ENCODE measurements around the gene TBC1D2. TPM values are rescaled to one million over a fixed set of nuclear protein-coding genes. Genes with fewer than 3 reads are reported as not detected.

TBC1D2 gene
- total and polyA plus RNA-seq, 2 donors (not counting 3 experiments of a cell fraction or from before 2014, with no cell fraction given), result 3.4 to 4.5 TPM

DNA sequence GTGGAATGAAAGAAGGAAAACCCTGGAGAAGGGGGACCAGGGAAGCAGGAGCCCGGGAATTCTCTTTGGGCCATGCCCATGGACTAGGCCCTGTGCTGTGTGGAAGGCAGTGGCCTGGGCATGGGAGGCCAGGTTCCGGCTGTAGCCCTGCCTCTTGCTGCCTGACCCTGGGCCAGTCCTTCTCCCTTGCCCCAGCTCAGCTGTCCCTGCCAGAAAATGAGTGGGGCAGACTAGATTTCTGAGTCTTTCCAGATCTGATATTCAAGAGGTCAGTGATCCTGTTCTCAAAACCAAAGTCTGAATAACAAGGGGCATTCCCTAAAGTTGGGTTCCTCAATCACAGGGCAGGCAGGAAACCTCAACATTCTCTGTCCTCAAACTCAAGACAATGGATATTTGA, 38.2 kb downstream of the TBC1D2 start:
- Histone ChIP-seq H3K4me3 (replicated peaks in 1 of 3; ENCODE audit: insufficient read depth in 1 of 3, low read depth in 1 of 3, low read length in 3 of 3) (no peak overlapping the region), H3K27me3 (ENCODE audit: control insufficient read depth in 2 of 2, insufficient read depth in 2 of 2, low read length in 2 of 2) (no peaks in the 10 kb centered on the region), H3K9me3 (replicated peaks; ENCODE audit: control insufficient read depth, insufficient read depth, low read length) (no peaks in the 10 kb centered on the region), H3K9me1 (replicated peaks; ENCODE audit: control insufficient read depth, extremely low read depth, insufficient read depth, low read length) (no peaks in the 10 kb centered on the region), H3K36me3 (ENCODE audit: control insufficient read depth in 2 of 2, extremely low read depth in 1 of 2, insufficient read depth in 2 of 2, low read length in 2 of 2) (no peaks in the 10 kb centered on the region), H4K20me1 (replicated peaks; ENCODE audit: control insufficient read depth, extremely low read depth, insufficient read depth, low read length) (no peaks in the 10 kb centered on the region), H3K9ac (replicated peaks; ENCODE audit: extremely low read depth, insufficient read depth, low read length) (no peak overlapping the region), H3K4me1 (ENCODE audit: control insufficient read depth, extremely low read depth, insufficient read depth, low read length) (no peaks in the 10 kb centered on the region), H3K4me2 (ENCODE audit: insufficient read depth, low read length) (no peak overlapping the region), H2AFZ (ENCODE audit: low read depth, low read length) (no peak overlapping the region), H3K27ac (ENCODE audit: insufficient read depth, low read depth, low read length) (no peak overlapping the region), H3K79me2 (ENCODE audit: control insufficient read depth, insufficient read depth, low read length) (no peaks in the 10 kb centered on the region)
- ChIA-PET CTCF (interaction anchor here (1.4 to 2.4 kb wide), 2 partner anchors 12 to 46 kb away, joined by 4 to 6 read pairs; no protein-coding TSS in a partner anchor), POLR2A (no interaction called here)
- intact Hi-C loops (cut with micrococcal nuclease) (no loop called here), dilution Hi-C loops (cut with MboI; ENCODE audit: extremely low pct_ligation_motif_present, low sequenced_read_pairs) (no loop called here)
- BruUV-seq (replicated peaks), result no TSS peak
- FAIRE-seq (no peak), DNase-seq (ENCODE audit: low read depth, low spot score) (no peak)
- TF ChIP-seq, protein P1, sequence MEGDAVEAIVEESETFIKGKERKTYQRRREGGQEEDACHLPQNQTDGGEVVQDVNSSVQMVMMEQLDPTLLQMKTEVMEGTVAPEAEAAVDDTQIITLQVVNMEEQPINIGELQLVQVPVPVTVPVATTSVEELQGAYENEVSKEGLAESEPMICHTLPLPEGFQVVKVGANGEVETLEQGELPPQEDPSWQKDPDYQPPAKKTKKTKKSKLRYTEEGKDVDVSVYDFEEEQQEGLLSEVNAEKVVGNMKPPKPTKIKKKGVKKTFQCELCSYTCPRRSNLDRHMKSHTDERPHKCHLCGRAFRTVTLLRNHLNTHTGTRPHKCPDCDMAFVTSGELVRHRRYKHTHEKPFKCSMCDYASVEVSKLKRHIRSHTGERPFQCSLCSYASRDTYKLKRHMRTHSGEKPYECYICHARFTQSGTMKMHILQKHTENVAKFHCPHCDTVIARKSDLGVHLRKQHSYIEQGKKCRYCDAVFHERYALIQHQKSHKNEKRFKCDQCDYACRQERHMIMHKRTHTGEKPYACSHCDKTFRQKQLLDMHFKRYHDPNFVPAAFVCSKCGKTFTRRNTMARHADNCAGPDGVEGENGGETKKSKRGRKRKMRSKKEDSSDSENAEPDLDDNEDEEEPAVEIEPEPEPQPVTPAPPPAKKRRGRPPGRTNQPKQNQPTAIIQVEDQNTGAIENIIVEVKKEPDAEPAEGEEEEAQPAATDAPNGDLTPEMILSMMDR (IDR thresholded peaks at IDR 0.05; ENCODE audit: extremely low read depth in 1 of 2, insufficient read depth in 1 of 2, low read depth in 1 of 2, low read length in 2 of 2), result no peak
- no peak for TF ChIP-seq JUN (IDR thresholded peaks at IDR 0.05; ENCODE audit: borderline replicate concordance, insufficient read depth, insufficient read length, low read depth)
- TF ChIP-seq POLR2AphosphoS5 (IDR thresholded peaks at IDR 0.05; ENCODE audit: insufficient read depth, low read depth, low read length), result no peak
- no peak for TF ChIP-seq POLR2A (IDR thresholded peaks at IDR 0.05; ENCODE audit: low read depth, low read length)
- TF ChIP-seq EZH2 (IDR thresholded peaks at IDR 0.05; ENCODE audit: borderline replicate concordance, low read depth, low read length, severe bottlenecking), result no peak
- TF ChIP-seq MYC (IDR thresholded peaks at IDR 0.05; ENCODE audit: low read depth, low read length), result no peak
- TF ChIP-seq, protein P2, sequence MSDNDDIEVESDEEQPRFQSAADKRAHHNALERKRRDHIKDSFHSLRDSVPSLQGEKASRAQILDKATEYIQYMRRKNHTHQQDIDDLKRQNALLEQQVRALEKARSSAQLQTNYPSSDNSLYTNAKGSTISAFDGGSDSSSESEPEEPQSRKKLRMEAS (IDR thresholded peaks at IDR 0.05; ENCODE audit: insufficient read depth, insufficient read length), result no peak
- no peak for TF ChIP-seq GATA2 (IDR thresholded peaks at IDR 0.05; ENCODE audit: insufficient read depth, insufficient read length, low read depth, low read length)
- no peak for TF ChIP-seq FOS (IDR thresholded peaks at IDR 0.05; ENCODE audit: borderline replicate concordance, insufficient read depth, low read length)

Data from endothelial cell of umbilical vein (primary cell).